Measurements from ENCODE around the gene VPS13C.

The VPS13C gene

GRCh38 chr15:62060113-62060895, at the start of gene VPS13C:
TSS of gene VPS13C (minus strand) at chr15:62060447. CDS start at chr15:62060374, 73 bp downstream.
- peak; percentile 97 for DNase-seq

- DNase-seq, result no peak
Observed at GRCh38 chr15:62109437-62109836, 49.2 kb upstream of the VPS13C start.

GRCh38 chr15:62108411-62108810, 48.2 kb upstream of the VPS13C start:
- DNase-seq, result no peak

DNA sequence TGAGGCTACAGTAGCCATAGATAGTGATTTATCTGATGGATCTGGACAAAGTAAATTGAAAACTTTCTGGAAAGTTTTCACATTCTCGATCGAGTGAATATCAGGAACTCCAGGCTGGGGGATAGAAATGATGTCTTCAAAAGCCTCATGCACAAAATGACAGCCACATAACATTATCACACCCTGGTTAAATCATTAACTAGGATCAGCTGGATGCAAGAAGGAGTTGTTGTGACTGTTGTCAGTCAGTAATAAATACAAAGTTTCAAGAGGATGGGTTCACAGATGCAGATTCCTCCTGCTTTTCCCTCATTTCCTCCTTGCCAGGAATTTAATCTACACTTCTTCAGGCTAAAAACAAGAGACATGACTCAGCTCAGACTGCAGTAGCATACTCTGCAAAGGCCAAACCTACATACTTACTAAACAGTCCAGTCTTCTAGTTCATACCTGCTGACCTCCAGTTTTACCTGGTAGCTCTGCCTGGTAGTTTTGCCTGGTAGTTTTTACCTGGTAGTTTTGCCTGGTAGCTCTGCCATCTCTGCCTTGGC, 47.4 kb upstream of the VPS13C start:
- DNase-seq, result no peak

GRCh38 chr15:62106096-62106495, 45.8 kb upstream of the VPS13C start:
- DNase-seq, result no peak

GRCh38 chr15:62105266-62105665, 45.0 kb upstream of the VPS13C start:
- DNase-seq, result no peak

- no peak for DNase-seq
Observed at GRCh38 chr15:62104846-62105245, 44.6 kb upstream of the VPS13C start.

DNA sequence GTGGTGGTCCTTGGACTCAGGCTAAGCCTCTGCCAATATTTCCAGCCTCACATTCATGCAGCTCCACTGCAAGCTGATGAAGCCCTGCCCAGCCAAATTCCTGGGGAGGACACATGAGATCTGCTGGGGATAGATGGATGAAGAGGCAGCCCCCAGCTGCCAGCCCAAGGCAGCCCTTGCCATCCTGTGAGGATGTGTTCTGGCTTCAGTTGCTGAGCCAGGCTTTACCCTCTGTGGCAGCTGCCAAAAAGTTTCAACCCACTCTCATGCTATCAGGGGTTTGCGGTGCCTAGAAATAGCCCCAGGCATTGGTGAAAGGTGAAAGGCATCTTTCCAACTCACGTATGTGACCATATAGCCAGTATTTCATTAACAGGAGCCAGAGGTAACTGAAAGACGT, 44.2 kb upstream of the VPS13C start:
- no peak for DNase-seq

DNA sequence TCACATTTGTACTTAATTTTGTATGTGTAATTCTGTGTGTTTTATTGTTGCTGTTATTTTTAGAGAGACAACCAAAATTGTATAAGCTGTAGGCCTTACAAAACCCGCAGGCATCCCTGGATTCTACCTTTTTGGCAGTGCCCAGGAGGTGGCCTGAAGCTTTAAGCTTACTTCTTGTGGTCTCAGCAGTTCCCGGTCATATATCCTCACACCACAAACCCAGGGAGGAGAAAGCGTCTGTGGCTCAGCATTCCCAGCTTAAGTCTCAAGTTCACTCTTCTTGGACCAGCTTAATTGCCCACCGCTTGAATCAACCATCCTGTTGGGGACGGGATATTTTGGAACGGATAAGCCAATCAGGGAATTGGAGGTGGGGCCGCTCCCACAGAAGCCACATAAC, 43.2 kb upstream of the VPS13C start:
- no peak for DNase-seq

DNA sequence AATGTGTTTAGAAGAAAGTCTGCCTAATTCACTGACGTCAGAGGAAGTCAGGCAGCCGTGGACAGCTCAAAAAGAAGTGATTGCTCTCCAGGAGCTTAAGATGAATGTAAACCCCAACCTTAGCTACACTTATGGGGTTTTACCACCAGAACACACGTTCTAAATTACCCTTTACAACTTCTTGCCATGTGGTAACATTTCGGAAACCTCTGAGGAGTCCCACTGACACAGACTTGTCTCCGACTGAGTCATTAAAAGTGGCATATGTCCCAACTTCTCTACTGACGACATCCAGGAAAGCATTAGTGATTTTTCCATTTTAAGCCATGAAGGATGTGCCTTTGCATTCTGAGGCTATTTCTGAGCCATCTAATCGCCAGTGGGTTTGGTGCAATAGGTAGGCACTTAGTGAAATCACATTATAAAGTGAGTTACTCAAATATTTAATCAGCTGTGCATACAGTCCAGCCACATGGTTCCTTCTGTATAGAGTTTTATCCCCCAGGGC, 38.9 kb upstream of the VPS13C start:
- no peak for DNase-seq

DNA sequence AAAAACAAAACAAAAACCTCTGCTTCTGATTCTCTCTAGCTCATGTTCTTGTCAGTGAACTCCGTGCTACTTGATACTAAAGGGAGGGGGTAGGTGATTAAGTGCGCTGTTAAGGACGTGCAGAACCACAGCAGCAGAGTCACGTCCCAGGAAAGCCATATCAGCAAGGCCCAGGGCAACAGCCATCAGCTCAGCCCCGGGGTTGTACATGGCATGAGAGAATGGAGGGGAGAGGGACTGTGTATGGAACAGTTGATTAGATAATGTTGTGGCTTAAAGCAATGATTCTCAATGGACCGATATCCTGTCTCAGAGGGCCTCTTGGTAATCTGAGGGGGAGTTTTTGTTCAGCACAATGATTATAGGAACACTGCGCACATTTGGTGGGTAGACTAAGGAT, 34.1 kb upstream of the VPS13C start:
- DNase-seq, result no peak

DNA sequence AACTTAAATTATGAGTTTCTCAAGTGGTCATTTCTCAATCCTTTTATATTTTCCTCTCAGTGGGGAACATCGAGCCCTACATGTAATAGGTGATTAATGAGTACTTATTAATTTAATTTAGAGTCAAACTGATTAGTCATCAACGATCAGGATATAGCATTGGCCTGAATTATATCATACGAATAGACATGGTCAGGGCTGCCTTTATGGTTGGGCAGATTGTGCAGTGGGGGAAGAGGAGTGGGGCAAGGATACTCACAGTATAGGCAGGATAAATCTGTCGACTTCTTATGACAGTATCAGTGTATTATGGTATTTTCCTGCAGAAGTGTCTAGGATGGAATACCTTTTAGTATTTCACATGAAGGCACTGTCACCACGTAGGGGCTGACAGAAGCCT, 33.6 kb upstream of the VPS13C start:
- DNase-seq, result no peak

DNA sequence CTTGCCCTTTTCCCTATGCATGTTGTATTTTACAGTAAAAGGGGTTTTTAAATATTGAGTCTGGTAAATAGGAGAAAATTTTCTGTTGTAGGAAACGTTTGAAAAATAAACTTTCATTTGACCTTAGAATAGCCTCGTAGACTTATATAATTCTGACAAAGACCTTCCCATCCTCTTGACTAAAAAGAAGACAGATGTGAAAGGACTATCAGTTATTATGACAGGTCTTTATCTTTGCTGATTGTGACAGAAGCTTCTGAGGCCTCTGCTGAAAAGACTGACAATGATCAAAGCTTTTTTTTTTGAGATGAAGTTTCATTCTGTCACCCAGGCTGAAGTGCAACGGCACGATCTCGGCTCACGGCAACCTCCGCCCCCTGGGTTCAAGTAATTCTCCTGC, 30.7 kb upstream of the VPS13C start:
- no peak for DNase-seq

DNA sequence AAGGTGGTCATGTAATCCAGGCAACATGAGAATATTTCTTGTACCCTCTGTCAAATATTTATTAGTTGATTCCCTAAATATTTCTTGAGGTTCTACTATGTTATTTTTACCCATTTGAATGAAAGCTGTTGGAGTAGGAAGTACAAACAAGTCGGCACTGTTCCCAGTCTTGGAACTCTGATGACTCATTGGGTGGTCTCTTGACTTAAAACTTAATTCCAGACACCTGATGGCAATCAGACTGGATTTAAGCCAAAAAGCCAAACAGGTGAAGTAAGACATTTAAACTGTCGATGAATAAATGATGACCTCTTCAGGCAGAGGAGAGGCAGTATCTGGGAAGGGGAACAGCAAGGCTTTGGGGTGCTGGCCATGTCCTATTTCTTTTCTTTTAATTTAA, 29.4 kb upstream of the VPS13C start:
- DNase-seq, result no peak

DNA sequence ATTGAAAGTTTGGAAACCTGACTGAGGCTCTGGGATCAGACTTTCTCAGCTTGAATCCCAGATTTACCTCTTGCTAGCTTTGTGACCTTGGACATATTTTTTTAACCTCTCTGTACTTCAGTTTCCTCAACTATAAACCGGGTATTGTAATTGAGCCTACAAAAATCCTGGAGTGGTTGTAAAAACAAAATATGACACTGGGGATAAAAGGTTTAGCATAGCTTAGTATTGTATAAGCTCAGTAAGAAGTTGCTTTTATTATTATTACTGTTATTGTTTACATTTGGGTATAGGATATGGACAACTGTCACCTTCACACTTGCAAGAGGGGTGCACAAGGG, 28.1 kb upstream of the VPS13C start:
- DNase-seq, result no peak

DNA sequence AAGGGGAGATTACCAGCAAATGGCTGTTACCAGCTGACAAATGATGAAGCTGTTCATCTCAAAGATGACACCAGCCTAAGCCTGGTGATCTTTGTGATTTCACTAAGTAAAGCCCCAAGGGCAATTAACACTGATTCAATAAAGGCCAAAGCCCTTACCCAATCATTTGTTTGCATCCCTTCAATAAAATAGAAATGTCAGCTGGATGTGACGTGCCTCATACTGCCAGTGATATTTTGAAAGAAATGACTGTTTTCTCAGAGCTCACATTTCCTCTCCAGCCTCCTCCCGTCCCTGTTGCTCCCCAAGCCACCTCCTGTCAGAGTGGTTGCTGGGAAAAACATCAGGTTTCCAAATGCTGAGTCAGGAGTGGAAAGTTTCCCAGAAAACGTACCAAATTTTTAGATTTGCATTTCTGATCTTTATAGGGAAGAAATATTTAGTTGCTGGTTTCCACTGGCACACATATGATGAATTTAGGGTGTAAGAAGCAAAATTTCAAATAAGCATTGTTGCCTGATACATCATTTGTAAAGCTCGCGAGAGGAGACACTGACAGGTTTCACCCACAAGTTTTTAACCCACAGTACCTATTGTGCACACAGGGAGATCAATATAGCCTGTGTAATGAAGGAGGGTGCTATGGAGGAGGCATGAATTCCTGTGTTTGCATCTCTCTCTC, 27.6 kb upstream of the VPS13C start:
- DNase-seq, result no peak

DNA sequence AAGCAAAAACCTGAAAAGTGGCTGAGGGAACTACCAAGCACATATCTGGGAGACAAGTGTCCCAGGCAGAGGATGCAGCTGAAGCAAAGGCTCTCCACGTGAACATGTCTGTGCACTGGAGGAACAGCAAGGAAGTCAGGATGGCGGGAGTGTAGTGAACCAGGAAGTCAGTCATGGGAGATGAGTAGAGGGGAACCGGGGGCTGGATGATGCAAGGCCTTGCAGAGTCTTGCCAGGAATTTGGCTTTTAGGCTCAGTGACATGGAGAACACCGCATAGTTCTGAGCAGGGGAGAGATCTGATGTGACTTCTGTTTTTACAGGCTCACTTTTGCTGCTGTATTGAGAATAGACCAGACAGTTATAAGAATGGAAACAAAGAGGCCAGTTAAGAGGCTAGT, 25.5 kb upstream of the VPS13C start:
- DNase-seq, result no peak

DNA sequence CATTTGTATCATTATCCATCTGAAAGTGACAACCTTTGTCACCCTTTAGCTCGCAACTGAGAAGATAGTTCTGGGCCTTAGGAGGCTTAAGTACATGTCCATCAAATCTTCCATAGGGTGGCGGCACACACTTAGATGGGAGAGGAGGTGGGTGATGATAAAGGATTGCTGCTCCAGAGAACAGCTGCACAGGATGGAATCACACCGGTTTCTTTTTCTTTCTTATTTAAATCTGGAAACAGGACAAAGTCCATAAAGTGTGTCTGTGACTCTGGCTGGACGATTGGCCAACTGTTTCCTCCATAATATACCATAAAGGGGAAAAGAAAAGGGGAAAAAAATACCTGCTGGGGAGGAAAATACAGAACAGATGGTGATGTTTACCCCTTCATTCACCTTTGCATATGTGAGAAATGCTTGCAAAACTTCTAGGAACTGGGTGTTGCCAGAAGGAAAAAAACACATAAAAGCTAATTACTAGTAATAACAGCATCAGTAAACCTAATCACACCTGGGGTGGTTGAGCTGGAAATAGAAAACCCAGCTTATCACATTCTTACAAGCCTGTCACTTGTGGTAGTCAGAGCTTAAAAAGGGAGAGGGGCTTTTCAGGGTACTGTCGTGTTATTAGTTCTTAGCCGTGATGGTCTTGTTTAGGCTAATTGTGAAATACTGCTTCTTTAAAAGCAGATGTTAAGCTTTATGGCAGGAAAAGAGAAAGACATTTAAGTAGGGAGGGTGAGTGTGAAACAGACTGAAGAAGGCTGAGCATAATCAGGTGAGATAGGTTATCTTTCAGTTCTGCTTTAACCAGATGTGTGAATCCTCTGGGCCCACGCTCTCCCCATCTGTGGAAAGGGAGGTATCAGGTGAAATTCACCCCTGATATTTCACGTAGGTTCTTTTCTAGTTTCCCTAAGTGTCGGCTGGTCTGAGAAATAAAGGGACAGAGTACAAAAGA, 23.2 kb upstream of the VPS13C start:
- DNase-seq, result no peak

DNA sequence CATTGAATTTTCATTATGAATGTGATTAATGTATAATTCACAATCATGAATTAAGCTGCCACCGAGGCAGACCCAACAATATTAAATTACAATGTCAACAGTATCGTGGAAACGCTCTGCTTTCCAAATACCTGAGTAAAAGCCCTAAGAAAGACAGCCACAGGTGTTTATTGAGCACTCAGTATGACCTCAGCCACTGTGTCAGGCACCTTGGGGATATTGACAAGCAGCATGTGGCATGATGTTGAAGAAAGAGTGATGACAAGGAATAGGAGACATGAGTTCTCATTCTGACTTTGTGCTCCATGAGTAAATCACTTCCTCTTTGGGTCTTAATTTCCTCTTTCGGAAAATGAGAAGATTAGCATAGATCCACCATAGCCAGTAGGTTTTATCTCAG, 19.3 kb upstream of the VPS13C start:
- DNase-seq, result no peak

GRCh38 chr15:62075595-62076277, 15.5 kb upstream of the VPS13C start:
- no peak for DNase-seq

DNA sequence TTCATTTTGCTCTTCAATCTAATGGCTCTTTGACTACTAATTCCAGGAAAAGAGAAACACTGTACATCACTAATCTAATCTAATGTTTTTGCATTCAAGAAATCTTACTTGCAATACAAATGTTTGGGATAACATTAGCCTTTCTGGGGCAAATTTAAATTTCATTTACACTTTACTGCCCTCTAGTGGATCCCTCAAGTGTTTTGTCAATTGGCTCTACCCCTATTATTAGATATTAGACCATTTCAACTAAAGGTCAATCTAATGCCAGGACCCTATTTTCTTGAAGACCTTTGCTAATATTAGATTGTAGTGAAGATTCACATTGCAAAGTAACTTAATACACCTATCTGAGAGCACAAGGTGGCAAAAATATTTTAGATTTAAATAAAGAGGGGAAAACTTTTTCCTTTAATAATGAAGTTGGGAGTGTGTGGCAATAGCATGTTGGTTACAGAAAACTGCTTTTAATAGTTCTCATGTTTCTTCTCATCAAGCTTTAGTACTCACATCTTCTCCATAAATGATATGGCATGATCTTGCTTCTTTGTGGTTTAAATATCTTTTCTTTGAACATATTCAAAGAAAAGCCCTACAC, 11.6 kb upstream of the VPS13C start:
- no peak for DNase-seq

DNA sequence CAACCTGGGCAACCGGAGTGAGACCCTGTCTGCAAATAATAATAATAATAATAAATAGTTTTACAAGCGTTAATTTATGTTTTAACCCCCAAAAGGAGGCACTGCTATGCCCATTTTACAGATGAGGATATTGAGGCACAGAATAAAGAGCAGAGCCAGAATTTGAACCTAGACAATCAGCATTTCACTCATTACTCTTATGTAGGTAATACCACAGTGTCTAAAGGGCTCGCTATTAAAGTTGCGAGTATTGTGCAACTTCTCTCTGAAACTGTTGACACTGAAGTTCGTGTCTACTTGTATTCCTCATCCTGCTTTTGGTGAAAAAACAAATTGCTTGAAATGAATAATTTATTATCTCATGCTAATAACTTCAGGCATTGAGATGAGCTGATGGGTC, 9.3 kb upstream of the VPS13C start:
- DNase-seq, result no peak
